Retinal pigment epithelial cell (primary cell): ENCODE data around the gene MACO1.

Experiments
- DNase-seq: peaks from one replicate; pipeline ENCODE4 v3.0.0-alpha.2; 2010; ENCODE audit warnings: low read depth
- H3K4me3 ChIP-seq: 2 replicates; pipeline ENCODE4 v1.5.1; 2011; ENCODE audit warnings: mild to moderate bottlenecking, low read length, control low read depth, moderate library complexity
- CTCF ChIP-seq: conservative IDR thresholded peaks from 2 replicates; pipeline ENCODE4 v1.5.1; 2011; ENCODE audit warnings: low read depth, low read length, control low read depth, inconsistent platforms

The MACO1 gene

DNA sequence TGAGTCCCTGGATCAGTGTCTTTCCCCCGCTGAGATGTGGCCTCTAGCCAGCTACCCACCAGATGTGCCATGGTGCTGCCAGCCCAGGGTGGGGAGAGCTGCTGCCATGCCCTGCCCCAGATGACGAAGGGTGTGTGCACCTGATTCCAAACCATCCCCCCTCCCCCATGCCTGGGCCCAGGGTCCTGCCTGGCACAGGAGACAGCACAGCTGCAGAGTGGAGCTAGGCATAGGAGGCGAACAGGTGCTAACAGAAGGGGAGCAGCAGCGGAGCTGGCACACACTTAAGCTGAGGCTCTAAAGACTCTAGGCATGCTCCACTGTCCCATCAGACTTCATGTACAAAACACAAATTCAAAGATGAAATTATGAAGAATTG lies 103.7 kb downstream of the MACO1 start:
- DNase-seq = no peak
- TF ChIP-seq CTCF = no peak
- H3K4me3 ChIP-seq = no peak overlapping the region

DNA sequence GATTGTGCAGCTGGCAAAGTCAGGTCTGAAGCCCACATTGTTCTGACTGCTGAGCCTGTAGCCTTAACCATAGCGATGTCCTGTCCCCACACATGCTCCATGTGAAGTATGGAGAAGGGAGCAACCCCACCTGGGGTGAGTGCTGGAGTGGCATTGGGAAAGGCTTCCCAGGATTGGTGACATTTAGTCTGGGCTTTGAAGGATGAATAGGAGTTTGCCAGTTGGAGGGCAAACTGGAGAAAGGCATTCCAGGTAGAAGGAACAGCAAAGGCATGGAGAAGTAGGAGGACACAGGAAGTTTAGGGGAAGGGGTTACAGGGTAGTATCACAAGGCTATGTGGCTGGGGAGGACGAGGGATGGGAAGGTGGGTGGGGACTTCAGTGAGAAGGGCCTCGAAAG lies 105.4 kb downstream of the MACO1 start:
- no peak for DNase-seq
- no peak for TF ChIP-seq CTCF
- H3K4me3 ChIP-seq = no peak overlapping the region

GRCh38 chr1:25537153-25537831 lies 106.6 kb downstream of the MACO1 start:
- DNase-seq = no peak
- TF ChIP-seq CTCF = no peak
- H3K4me3 ChIP-seq = no peak overlapping the region

GRCh38 chr1:25538191-25538767 lies 107.6 kb downstream of the MACO1 start:
- no peak for TF ChIP-seq CTCF
- H3K4me3 ChIP-seq = no peak overlapping the region
- DNase-seq = no peak

- no peak for TF ChIP-seq CTCF
- H3K4me3 ChIP-seq = no peak overlapping the region
- no peak for DNase-seq
Observed at GRCh38 chr1:25540750-25541342, 110.1 kb downstream of the MACO1 start.

DNA sequence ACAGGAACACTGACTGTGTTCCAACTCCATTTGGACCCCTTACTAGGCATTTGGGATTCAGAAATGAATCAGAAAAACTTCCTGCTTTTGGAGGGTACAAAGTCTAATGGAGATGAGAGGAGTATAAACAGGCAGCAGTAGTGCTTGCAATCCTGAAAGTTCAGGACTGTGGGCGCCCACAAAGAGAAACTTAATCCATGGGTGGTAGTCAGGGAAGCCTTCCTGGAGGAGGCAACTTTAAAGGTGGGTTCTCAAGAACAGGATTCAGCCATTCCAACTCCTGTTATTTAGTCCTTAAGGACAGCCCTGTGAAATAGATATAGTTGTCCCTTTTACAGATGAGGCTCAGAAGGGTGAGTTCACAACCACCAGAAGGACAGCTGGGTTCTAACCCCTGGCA lies 110.7 kb downstream of the MACO1 start:
- no peak for DNase-seq
- TF ChIP-seq CTCF = no peak
- H3K4me3 ChIP-seq = no peak overlapping the region
